GM13976 (cell line): ENCODE results near the gene DHDH.

Experiments
- DNase-seq: peaks from one replicate; pipeline ENCODE4 v3.0.0; 2012; ENCODE audit warnings: low spot score
- in situ Hi-C: fragments of 300-500 bp; cut with MboI; formaldehyde crosslinking; loops from one replicate; pipeline ENCODE4 v1.12.0; 2022; ENCODE audit warnings: low sequenced_read_pairs, mixed read lengths, inconsistent platforms; ENCODE audit not compliant: unreplicated experiment
- TF ChIP-seq, protein P1 (sequence below): IDR thresholded peaks from 2 replicates; pipeline ENCODE4 v1.5.1; 2012; ENCODE audit warnings: borderline replicate concordance, mild to moderate bottlenecking; ENCODE audit not compliant: insufficient read depth; ENCODE audit errors: extremely low read depth, missing control alignments, control extremely low read depth

Gene DHDH

DNA sequence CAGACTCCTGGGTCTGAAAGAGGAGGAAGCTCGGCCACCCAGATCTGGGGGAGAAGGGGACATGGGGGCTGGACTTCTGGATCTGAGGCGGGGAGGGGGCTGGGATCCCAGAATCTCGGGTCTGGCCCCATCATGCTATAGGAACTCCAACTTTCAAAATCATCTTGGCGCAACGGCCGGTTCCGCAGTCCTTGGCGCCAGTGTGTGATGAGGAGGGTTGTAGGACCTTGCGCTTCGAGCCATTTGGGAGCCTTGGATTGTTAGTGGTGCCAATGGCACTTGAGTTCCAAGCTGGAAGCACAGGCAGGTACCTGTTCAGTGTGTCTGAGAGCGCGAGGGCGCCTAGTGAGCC, 60.5 kb downstream of the DHDH start:
- in situ Hi-C loops, result no loop called here
- no peak for DNase-seq
- TF ChIP-seq, protein P1, sequence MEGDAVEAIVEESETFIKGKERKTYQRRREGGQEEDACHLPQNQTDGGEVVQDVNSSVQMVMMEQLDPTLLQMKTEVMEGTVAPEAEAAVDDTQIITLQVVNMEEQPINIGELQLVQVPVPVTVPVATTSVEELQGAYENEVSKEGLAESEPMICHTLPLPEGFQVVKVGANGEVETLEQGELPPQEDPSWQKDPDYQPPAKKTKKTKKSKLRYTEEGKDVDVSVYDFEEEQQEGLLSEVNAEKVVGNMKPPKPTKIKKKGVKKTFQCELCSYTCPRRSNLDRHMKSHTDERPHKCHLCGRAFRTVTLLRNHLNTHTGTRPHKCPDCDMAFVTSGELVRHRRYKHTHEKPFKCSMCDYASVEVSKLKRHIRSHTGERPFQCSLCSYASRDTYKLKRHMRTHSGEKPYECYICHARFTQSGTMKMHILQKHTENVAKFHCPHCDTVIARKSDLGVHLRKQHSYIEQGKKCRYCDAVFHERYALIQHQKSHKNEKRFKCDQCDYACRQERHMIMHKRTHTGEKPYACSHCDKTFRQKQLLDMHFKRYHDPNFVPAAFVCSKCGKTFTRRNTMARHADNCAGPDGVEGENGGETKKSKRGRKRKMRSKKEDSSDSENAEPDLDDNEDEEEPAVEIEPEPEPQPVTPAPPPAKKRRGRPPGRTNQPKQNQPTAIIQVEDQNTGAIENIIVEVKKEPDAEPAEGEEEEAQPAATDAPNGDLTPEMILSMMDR, result no peak
